ENCODE measurements around the gene SFXN3.

DNA sequence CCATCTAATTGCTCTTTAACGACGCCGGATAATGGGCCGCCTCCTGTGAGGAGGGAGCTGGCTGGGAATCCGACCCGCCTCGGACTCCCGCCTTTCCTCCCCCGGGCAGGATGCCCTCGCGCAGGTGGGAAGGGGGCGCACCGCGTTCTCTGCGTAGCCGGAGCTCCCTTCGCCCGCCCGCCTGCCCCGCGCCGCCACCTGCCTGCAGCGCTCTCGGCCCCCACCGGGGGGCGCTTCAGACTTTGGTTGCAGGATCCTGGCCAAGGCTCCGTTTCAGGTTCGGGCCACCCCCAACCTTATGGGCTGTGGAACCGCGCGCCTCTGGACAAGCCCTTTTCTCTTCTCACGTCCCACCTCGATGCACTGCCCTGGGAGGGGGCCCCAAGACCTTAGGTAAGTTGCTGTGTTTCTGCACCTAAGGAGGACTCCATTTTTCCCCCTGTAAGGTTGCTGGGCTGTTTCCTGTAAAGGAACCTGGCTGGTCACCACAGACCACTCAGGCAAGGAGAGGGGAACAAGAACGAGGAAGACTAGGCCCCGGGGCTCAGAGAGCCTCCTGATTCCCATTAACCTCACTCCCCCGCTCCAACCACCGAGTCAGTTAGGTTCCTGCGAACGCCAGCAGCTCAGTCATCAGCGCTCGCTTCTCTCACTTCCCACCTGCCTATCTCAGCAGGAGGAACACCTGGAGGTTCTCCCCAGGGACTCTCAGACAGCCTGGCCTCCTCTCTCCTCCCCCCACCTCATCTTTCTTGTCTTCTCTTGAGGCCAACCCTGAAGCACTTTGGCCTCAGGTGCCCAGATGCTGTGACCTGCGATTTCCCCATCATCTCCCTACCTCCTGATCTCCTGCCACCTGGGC, 19.4 kb downstream of the SFXN3 start:
- TF ChIP-seq, protein P1, sequence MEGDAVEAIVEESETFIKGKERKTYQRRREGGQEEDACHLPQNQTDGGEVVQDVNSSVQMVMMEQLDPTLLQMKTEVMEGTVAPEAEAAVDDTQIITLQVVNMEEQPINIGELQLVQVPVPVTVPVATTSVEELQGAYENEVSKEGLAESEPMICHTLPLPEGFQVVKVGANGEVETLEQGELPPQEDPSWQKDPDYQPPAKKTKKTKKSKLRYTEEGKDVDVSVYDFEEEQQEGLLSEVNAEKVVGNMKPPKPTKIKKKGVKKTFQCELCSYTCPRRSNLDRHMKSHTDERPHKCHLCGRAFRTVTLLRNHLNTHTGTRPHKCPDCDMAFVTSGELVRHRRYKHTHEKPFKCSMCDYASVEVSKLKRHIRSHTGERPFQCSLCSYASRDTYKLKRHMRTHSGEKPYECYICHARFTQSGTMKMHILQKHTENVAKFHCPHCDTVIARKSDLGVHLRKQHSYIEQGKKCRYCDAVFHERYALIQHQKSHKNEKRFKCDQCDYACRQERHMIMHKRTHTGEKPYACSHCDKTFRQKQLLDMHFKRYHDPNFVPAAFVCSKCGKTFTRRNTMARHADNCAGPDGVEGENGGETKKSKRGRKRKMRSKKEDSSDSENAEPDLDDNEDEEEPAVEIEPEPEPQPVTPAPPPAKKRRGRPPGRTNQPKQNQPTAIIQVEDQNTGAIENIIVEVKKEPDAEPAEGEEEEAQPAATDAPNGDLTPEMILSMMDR (conservative IDR thresholded peaks at IDR 0.05; ENCODE audit: low read depth, low read length), result peak; percentile 95
- no peak for TF ChIP-seq EZH2 (IDR thresholded peaks at IDR 0.05; ENCODE audit: borderline replicate concordance, low read depth, low read length, poor library complexity, severe bottlenecking)

Measured in A673 (cell line).